ENCODE data around the gene ARHGEF40.

The ARHGEF40 gene

GRCh38 chr14:21083565-21084325, 13.6 kb downstream of the ARHGEF40 start:
- no peak for DNase-seq (ENCODE audit: low read depth in 2 of 2)

GRCh38 chr14:21084396-21084795, 14.3 kb downstream of the ARHGEF40 start:
- DNase-seq (ENCODE audit: low read depth in 2 of 2): no peak

- DNase-seq (ENCODE audit: low read depth in 2 of 2): no peak
Measured at GRCh38 chr14:21084998-21085853, 15.1 kb downstream of the ARHGEF40 start.

- DNase-seq (ENCODE audit: low read depth in 2 of 2): no peak
Measured at GRCh38 chr14:21086908-21087293, 16.8 kb downstream of the ARHGEF40 start.

- peak; percentile 34 to 38 for DNase-seq (ENCODE audit: low read depth in 2 of 2)
Measured at GRCh38 chr14:21087294-21088091, 17.4 kb downstream of the ARHGEF40 start.

GRCh38 chr14:21088687-21089086, 18.6 kb downstream of the ARHGEF40 start:
- no peak for DNase-seq (ENCODE audit: low read depth in 2 of 2)

- DNase-seq (ENCODE audit: low read depth in 2 of 2): no peak
Measured at GRCh38 chr14:21089271-21089670, 19.2 kb downstream of the ARHGEF40 start.

GRCh38 chr14:21089877-21090193, 19.7 kb downstream of the ARHGEF40 start:
- no peak for DNase-seq (ENCODE audit: low read depth in 2 of 2)

GRCh38 chr14:21090194-21090939, 20.3 kb downstream of the ARHGEF40 start:
- DNase-seq (ENCODE audit: low read depth in 2 of 2): no peak

- no peak for DNase-seq (ENCODE audit: low read depth in 2 of 2)
Measured at GRCh38 chr14:21090940-21091663, 21.0 kb downstream of the ARHGEF40 start.

- no peak for DNase-seq (ENCODE audit: low read depth in 2 of 2)
Measured at GRCh38 chr14:21091821-21092272, 21.7 kb downstream of the ARHGEF40 start.

GRCh38 chr14:21092273-21093011, 22.3 kb downstream of the ARHGEF40 start:
- peak; percentile 85 for DNase-seq (ENCODE audit: low read depth in 2 of 2)

GRCh38 chr14:21093018-21093417, 22.9 kb downstream of the ARHGEF40 start:
- no peak for DNase-seq (ENCODE audit: low read depth in 2 of 2)

GRCh38 chr14:21093769-21094681, 23.9 kb downstream of the ARHGEF40 start:
- DNase-seq (ENCODE audit: low read depth in 2 of 2): no peak

- no peak for DNase-seq (ENCODE audit: low read depth in 2 of 2)
Measured at GRCh38 chr14:21095430-21096205, 25.5 kb downstream of the ARHGEF40 start.

GRCh38 chr14:21096438-21096837, 26.3 kb downstream of the ARHGEF40 start:
- DNase-seq (ENCODE audit: low read depth in 2 of 2): no peak

GRCh38 chr14:21096978-21097635, 27.0 kb downstream of the ARHGEF40 start:
- no peak for DNase-seq (ENCODE audit: low read depth in 2 of 2)

- no peak for DNase-seq (ENCODE audit: low read depth in 2 of 2)
Measured at GRCh38 chr14:21097636-21098075, 27.6 kb downstream of the ARHGEF40 start.

All from stimulated activated CD8-positive, alpha-beta memory T cell treated with anti-CD3 and anti-CD28 coated beads, Interleukin-2, amount 100 ng/mL, for 1 hour (primary cell).